Measurements from ENCODE around the gene KCNH2. TPM values are rescaled to one million over a fixed set of nuclear protein-coding genes. Genes with fewer than 3 reads are reported as not detected.

The KCNH2 gene
- total and polyA plus RNA-seq, 2 donors (not counting 1 experiment from before 2014, with no cell fraction given) = 0.86 to 2.7 TPM

DNA sequence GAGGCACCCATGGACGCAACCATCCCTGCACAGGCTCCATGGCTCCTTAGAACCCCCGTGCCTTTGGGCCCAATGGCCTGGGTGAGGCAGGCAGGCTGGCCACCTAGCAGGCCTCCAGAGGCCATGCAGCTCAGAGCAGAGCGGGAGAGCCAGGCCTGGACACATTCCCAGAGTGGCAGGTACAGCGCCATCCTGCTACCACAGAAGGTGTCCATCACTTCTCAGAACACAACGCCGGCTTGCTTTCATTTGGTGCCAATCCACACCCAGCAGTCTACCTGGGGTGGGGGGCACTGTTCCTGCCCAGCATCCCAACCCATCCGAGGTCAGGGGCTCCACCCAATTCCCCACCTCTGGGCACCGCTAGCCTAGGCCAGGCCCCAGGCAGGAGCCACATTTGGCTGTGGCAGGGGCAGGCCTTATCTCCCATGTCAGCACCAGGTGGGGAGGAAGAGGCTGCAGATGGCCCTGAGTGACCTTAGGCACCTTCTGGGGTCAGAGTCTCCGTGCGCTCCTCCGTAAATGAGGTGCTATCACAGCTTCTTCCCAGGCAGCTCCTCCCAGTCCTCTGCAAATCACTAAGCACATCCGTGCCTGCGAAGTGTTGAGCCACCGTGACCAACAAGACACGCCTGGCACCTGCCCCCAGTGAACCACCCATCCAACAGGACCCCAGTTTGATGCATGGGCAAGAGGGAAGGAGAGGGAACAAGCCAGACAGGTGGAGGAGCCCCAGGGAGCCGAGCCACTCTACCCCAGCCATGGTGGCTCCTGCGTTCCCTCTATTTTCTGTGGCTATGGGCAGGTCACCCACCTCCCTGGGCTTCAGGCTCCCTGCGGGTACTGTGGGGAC lies 14.2 kb downstream of the KCNH2 start:
- Mint-ChIP-seq H3K27ac (no peak overlapping the region), H3K9me3 (ENCODE audit: insufficient read depth) (no peaks in the 10 kb centered on the region), H3K4me3 (no peak overlapping the region), H3K4me1 (peaks cover 2% of the 10 kb centered on the region), H3K27me3 (peaks cover 44% of the 10 kb centered on the region)
- ChIA-PET POLR2A (no interaction called here), CTCF (interaction anchor here (3.4 to 3.6 kb wide), 2 partner anchors 21 to 146 kb away, joined by 39 to 44 read pairs; no protein-coding TSS in a partner anchor)
- H3K79me2 ChIP-seq (ENCODE audit: control insufficient read depth, insufficient read depth, low read length) = no peaks in the 10 kb centered on the region
- no peak overlapping the region for H3K27ac ChIP-seq (ENCODE audit: low read length in 2 of 2)
- intact Hi-C loops (cut with micrococcal nuclease) = loop anchor here (1.0 kb wide), 2 partner anchors 22 to 54 kb away; no protein-coding TSS in a partner anchor
- DNase-seq (no peak), ATAC-seq (ENCODE audit: low read depth) (no peak)
- H3K4me3 ChIP-seq (ENCODE audit: control extremely low read depth in 1 of 5, extremely low read depth in 1 of 5, insufficient read depth in 1 of 5, low read depth in 2 of 5, low read length in 4 of 5) = no peak overlapping the region
- no peak overlapping the region for H3K4me2 ChIP-seq (replicated peaks; ENCODE audit: low read depth, low read length, poor library complexity, severe bottlenecking)
- H3K27me3 ChIP-seq (replicated peaks in 1 of 4; ENCODE audit: control extremely low read depth in 1 of 4, control insufficient read depth in 3 of 4, insufficient read depth in 4 of 4, low read length in 3 of 4) = peaks cover 0 to 46% (median 5%) of the 10 kb centered on the region in 4 experiments
- no peak for TF ChIP-seq EZH2 (IDR thresholded peaks at IDR 0.05; ENCODE audit: borderline replicate concordance, insufficient read depth, low read depth, low read length, poor library complexity, severe bottlenecking)
- TF ChIP-seq, protein P1, sequence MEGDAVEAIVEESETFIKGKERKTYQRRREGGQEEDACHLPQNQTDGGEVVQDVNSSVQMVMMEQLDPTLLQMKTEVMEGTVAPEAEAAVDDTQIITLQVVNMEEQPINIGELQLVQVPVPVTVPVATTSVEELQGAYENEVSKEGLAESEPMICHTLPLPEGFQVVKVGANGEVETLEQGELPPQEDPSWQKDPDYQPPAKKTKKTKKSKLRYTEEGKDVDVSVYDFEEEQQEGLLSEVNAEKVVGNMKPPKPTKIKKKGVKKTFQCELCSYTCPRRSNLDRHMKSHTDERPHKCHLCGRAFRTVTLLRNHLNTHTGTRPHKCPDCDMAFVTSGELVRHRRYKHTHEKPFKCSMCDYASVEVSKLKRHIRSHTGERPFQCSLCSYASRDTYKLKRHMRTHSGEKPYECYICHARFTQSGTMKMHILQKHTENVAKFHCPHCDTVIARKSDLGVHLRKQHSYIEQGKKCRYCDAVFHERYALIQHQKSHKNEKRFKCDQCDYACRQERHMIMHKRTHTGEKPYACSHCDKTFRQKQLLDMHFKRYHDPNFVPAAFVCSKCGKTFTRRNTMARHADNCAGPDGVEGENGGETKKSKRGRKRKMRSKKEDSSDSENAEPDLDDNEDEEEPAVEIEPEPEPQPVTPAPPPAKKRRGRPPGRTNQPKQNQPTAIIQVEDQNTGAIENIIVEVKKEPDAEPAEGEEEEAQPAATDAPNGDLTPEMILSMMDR (IDR thresholded peaks at IDR 0.05) = no peak
- H3K9ac ChIP-seq (ENCODE audit: low read length) = no peak overlapping the region
- WGBS (ENCODE audit: insufficient coverage) = 85% methylated on average over 15 of the region's 18 CpGs
- H4K20me1 ChIP-seq (ENCODE audit: control insufficient read depth, insufficient read depth, low read length, poor library complexity, severe bottlenecking) = no peaks in the 10 kb centered on the region
- peaks cover 3 to 5% of the 10 kb centered on the region in 2 donors for H3K4me1 ChIP-seq (ENCODE audit: control insufficient read depth in 2 of 2, insufficient read depth in 2 of 2, low read length in 2 of 2)
- H3K9me3 ChIP-seq (ENCODE audit: control extremely low read depth in 1 of 3, control insufficient read depth in 2 of 3, insufficient read depth in 1 of 3, low read length in 2 of 3) = peaks cover 0 to 9% (median 0%) of the 10 kb centered on the region in 3 donors
- no peaks in the 10 kb centered on the region for H3K36me3 ChIP-seq (replicated peaks in 1 of 2; ENCODE audit: control extremely low read depth in 1 of 2, control insufficient read depth in 1 of 2, extremely low read depth in 1 of 2, insufficient read depth in 2 of 2, low read length in 1 of 2)
- H2AFZ ChIP-seq (ENCODE audit: insufficient read depth, low read depth, low read length, poor library complexity, severe bottlenecking) = no peak overlapping the region
